HepG2 (cell line): ENCODE measurements around the gene TRPV2. TPM values are rescaled to one million over a fixed set of nuclear protein-coding genes. Genes with fewer than 3 reads are reported as not detected.

Source experiments
- KAT7 ChIP-seq: IDR thresholded peaks from 2 replicates; pipeline ENCODE4 v1.6.1; 2018; ENCODE audit warnings: borderline replicate concordance, missing compliant biosample characterization
- NCOR1 ChIP-seq: fragments of 200-600 bp; sonication (generic); IDR thresholded peaks from 2 replicates; pipeline ENCODE4 v1.7.0; 2017; ENCODE audit warnings: antibody characterized with exemption, low read length, borderline replicate concordance
- NFE2L1 ChIP-seq: sonication (generic); formaldehyde crosslinking; IDR thresholded peaks from 2 replicates; pipeline ENCODE4 v1.4.0; 2020; ENCODE audit warnings: missing genetic modification reagents, mild to moderate bottlenecking, borderline replicate concordance
- PRMT3 ChIP-seq: sonication (generic); formaldehyde crosslinking; IDR thresholded peaks from 2 replicates; pipeline ENCODE4 v1.8.1; 2022; ENCODE audit warnings: low read depth, mild to moderate bottlenecking, moderate library complexity, missing genetic modification reagents, borderline replicate concordance
- PTBP1 ChIP-seq: fragments of 200-400 bp; formaldehyde crosslinking; IDR thresholded peaks from 2 replicates; pipeline ENCODE4 v1.6.1; 2018; ENCODE audit warnings: low read length, low read depth; ENCODE audit not compliant: poor library complexity, severe bottlenecking
- RBFOX2 ChIP-seq: fragments of 200-400 bp; formaldehyde crosslinking; IDR thresholded peaks from 2 replicates; pipeline ENCODE4 v1.6.1; 2017; ENCODE audit warnings: low read depth, mild to moderate bottlenecking, low read length
- RXRA ChIP-seq: sonication (generic); formaldehyde crosslinking; IDR thresholded peaks from 2 replicates; pipeline ENCODE4 v1.5.1; 2020; ENCODE audit warnings: missing genetic modification reagents
- SP2 ChIP-seq: sonication (generic); formaldehyde crosslinking; IDR thresholded peaks from 2 replicates; pipeline ENCODE4 v1.5.1; 2020; ENCODE audit warnings: mild to moderate bottlenecking, missing genetic modification reagents
- ZC3H4 ChIP-seq: sonication (generic); formaldehyde crosslinking; IDR thresholded peaks from 2 replicates; pipeline ENCODE4 v1.4.0; 2020; ENCODE audit warnings: missing genetic modification reagents, borderline replicate concordance
- ZNF138 ChIP-seq: sonication (generic); formaldehyde crosslinking; IDR thresholded peaks from 2 replicates; pipeline ENCODE4 v1.5.0; 2020; ENCODE audit warnings: mild to moderate bottlenecking, low read depth, missing genetic modification reagents
- ZNF160 ChIP-seq: sonication (generic); formaldehyde crosslinking; IDR thresholded peaks from 2 replicates; pipeline ENCODE4 v1.8.0; 2022; ENCODE audit warnings: mild to moderate bottlenecking, inconsistent platforms, missing genetic modification reagents
- ZNF343 ChIP-seq: sonication (generic); formaldehyde crosslinking; IDR thresholded peaks from 2 replicates; pipeline ENCODE4 v1.4.0; 2020; ENCODE audit warnings: mild to moderate bottlenecking, missing genetic modification reagents
- ZNF354B ChIP-seq: sonication (generic); formaldehyde crosslinking; IDR thresholded peaks from 2 replicates; pipeline ENCODE4 v1.8.0; 2022; ENCODE audit warnings: mild to moderate bottlenecking, missing genetic modification reagents
- ZNF572 ChIP-seq: sonication (generic); formaldehyde crosslinking; IDR thresholded peaks from 2 replicates; pipeline ENCODE4 v1.5.1; 2020; ENCODE audit warnings: mild to moderate bottlenecking, missing genetic modification reagents
- ZNF749 ChIP-seq: sonication (generic); formaldehyde crosslinking; IDR thresholded peaks from 2 replicates; pipeline ENCODE4 v1.8.0; 2022; ENCODE audit warnings: mild to moderate bottlenecking, missing genetic modification reagents, moderate library complexity, borderline replicate concordance
- ZNF792 ChIP-seq: IDR thresholded peaks from 2 replicates; pipeline ENCODE4 v1.6.1; 2016
- ZNF816 ChIP-seq: sonication (generic); formaldehyde crosslinking; IDR thresholded peaks from 2 replicates; pipeline ENCODE4 v1.8.0; 2022; ENCODE audit warnings: missing genetic modification reagents, mild to moderate bottlenecking, borderline replicate concordance
- ZNF878 ChIP-seq: sonication (generic); formaldehyde crosslinking; IDR thresholded peaks from 2 replicates; pipeline ENCODE4 v1.8.1; 2023; ENCODE audit warnings: mild to moderate bottlenecking, missing genetic modification reagents, moderate library complexity
- ZNF891 ChIP-seq: sonication (generic); formaldehyde crosslinking; IDR thresholded peaks from 2 replicates; pipeline ENCODE4 v1.5.0; 2020; ENCODE audit warnings: mild to moderate bottlenecking, missing genetic modification reagents
- polyA plus RNA-seq, 8 experiments: library from polyadenylated mRNA; depleted of rRNA in 3 of 8; stranded (reverse) in 7 of 8; unstranded in 1 of 8; fragments of >200 nt; fragmentation: Illumina TruSeq in 4 of 8; extraction: Trizol in 4 of 8; gene quantifications; 2 replicates each; pipeline versions ENCODE4 v1.2.1 to v1.2.3, GENCODE V29; 2011 to 2016; ENCODE audit warnings: low read depth in 4 of 8, missing spikeins in 1 of 8, mixed read lengths in 1 of 8; ENCODE audit not compliant: insufficient read depth in 1 of 8
- total RNA-seq, 5 experiments: library from RNA; depleted of rRNA; stranded (reverse); fragments of >200 nt; fragmentation: Illumina TruSeq; extraction: Trizol; gene quantifications; 2 replicates each; pipeline ENCODE4 v1.2.3, GENCODE V29; 2016; ENCODE audit warnings: low read depth in 1 of 5
- TF ChIP-seq, protein P1 (sequence below): sonication (generic); formaldehyde crosslinking; conservative IDR thresholded peaks from 2 replicates; pipeline ENCODE4 v1.8.1; 2023; ENCODE audit warnings: missing genetic modification reagents
- TF ChIP-seq, protein P2 (sequence below): sonication (generic); formaldehyde crosslinking; IDR thresholded peaks from 2 replicates; pipeline ENCODE4 v1.4.0; 2020; ENCODE audit warnings: low read depth, mild to moderate bottlenecking, missing genetic modification reagents
- TF ChIP-seq, protein P3 (sequence below): sonication (generic); formaldehyde crosslinking; IDR thresholded peaks from 2 replicates; pipeline ENCODE4 v1.4.0; 2020; ENCODE audit warnings: missing genetic modification reagents

The TRPV2 gene
- total and polyA plus RNA-seq, 2 of the 13 experiments (the other 11 are each of a cell fraction or from before 2014, with no cell fraction given), result 13.6 to 21.3 TPM

DNA sequence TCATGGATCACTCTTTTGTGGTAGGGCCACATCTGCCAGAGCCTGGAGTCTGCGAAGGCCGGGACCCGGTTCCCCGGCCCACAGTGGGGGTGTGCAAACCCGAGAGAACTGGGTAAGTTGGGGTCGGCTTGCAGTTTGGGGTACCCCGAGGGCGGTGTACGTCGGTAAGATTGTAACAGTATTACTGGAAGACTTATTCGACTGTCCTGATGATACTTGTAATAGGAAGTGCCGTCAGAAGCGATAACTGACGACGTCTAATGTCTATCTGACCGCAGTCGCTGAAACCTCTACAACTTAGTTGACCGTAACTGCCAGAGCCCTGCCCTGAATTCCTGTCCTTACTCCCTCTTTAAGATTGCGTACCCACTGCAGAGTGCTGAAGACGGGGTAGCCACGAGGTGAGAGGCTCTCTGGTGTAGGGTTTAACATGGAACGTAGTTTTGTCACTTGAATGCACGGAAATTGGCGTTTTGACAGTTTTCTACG is 24.0 kb downstream of the TRPV2 start (continued):
- no peak for TF ChIP-seq ZNF572
- TF ChIP-seq ZNF878 (CRISPR knock-in tag), result peak; percentile 53
- TF ChIP-seq ZNF891 (CRISPR knock-in tag), result 0 out of 2 replicates have a peak, but pooled peaks have one; percentile 2
- peak; percentile 7; the same call in 1 of the 2 replicates for TF ChIP-seq ZNF816 (CRISPR knock-in tag)
- TF ChIP-seq ZNF160 (CRISPR knock-in tag), result peak; percentile 16; the same call in 1 of the 2 replicates
- TF ChIP-seq PTBP1, result no peak
- TF ChIP-seq ZNF354B, result no peak
- TF ChIP-seq RBFOX2, result peak; percentile 76
- TF ChIP-seq, protein P1, sequence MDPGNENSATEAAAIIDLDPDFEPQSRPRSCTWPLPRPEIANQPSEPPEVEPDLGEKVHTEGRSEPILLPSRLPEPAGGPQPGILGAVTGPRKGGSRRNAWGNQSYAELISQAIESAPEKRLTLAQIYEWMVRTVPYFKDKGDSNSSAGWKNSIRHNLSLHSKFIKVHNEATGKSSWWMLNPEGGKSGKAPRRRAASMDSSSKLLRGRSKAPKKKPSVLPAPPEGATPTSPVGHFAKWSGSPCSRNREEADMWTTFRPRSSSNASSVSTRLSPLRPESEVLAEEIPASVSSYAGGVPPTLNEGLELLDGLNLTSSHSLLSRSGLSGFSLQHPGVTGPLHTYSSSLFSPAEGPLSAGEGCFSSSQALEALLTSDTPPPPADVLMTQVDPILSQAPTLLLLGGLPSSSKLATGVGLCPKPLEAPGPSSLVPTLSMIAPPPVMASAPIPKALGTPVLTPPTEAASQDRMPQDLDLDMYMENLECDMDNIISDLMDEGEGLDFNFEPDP (CRISPR knock-in tag), result no peak
- TF ChIP-seq RXRA (CRISPR knock-in tag), result no peak
- TF ChIP-seq ZNF749 (CRISPR knock-in tag), result 0 out of 2 replicates have a peak, but pooled peaks have one; percentile 11
- TF ChIP-seq SP2 (CRISPR knock-in tag), result 0 out of 2 replicates have a peak, but pooled peaks have one; percentile 11
- TF ChIP-seq KAT7 (CRISPR knock-in tag), result peak; percentile 23; the same call in 1 of the 2 replicates
- TF ChIP-seq, protein P2, sequence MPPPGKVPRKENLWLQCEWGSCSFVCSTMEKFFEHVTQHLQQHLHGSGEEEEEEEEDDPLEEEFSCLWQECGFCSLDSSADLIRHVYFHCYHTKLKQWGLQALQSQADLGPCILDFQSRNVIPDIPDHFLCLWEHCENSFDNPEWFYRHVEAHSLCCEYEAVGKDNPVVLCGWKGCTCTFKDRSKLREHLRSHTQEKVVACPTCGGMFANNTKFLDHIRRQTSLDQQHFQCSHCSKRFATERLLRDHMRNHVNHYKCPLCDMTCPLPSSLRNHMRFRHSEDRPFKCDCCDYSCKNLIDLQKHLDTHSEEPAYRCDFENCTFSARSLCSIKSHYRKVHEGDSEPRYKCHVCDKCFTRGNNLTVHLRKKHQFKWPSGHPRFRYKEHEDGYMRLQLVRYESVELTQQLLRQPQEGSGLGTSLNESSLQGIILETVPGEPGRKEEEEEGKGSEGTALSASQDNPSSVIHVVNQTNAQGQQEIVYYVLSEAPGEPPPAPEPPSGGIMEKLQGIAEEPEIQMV (CRISPR knock-in tag), result 0 out of 2 replicates have a peak, but pooled peaks have one; percentile 2
- peak; percentile 12; the same call in 1 of the 2 replicates for TF ChIP-seq ZNF343 (CRISPR knock-in tag)
- no peak for TF ChIP-seq NCOR1
- TF ChIP-seq PRMT3 (CRISPR knock-in tag), result peak; percentile 26; the same call in 1 of the 2 replicates
- 0 out of 2 replicates have a peak, but pooled peaks have one; percentile 9 for TF ChIP-seq NFE2L1
- TF ChIP-seq ZNF792 (CRISPR knock-in tag), result no peak
- TF ChIP-seq, protein P3, sequence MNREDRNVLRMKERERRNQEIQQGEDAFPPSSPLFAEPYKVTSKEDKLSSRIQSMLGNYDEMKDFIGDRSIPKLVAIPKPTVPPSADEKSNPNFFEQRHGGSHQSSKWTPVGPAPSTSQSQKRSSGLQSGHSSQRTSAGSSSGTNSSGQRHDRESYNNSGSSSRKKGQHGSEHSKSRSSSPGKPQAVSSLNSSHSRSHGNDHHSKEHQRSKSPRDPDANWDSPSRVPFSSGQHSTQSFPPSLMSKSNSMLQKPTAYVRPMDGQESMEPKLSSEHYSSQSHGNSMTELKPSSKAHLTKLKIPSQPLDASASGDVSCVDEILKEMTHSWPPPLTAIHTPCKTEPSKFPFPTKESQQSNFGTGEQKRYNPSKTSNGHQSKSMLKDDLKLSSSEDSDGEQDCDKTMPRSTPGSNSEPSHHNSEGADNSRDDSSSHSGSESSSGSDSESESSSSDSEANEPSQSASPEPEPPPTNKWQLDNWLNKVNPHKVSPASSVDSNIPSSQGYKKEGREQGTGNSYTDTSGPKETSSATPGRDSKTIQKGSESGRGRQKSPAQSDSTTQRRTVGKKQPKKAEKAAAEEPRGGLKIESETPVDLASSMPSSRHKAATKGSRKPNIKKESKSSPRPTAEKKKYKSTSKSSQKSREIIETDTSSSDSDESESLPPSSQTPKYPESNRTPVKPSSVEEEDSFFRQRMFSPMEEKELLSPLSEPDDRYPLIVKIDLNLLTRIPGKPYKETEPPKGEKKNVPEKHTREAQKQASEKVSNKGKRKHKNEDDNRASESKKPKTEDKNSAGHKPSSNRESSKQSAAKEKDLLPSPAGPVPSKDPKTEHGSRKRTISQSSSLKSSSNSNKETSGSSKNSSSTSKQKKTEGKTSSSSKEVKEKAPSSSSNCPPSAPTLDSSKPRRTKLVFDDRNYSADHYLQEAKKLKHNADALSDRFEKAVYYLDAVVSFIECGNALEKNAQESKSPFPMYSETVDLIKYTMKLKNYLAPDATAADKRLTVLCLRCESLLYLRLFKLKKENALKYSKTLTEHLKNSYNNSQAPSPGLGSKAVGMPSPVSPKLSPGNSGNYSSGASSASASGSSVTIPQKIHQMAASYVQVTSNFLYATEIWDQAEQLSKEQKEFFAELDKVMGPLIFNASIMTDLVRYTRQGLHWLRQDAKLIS (CRISPR knock-in tag), result peak; percentile 87
- 0 out of 2 replicates have a peak, but pooled peaks have one; percentile 38 for TF ChIP-seq ZNF138 (CRISPR knock-in tag)
- TF ChIP-seq ZC3H4 (CRISPR knock-in tag), result peak; percentile 80; the same call in 1 of the 2 replicates
